ENCODE data around the gene TEF.
A peak's percentile ranks its signal among the peaks of the same experiment; 100 is the strongest.

The TEF gene

DNA sequence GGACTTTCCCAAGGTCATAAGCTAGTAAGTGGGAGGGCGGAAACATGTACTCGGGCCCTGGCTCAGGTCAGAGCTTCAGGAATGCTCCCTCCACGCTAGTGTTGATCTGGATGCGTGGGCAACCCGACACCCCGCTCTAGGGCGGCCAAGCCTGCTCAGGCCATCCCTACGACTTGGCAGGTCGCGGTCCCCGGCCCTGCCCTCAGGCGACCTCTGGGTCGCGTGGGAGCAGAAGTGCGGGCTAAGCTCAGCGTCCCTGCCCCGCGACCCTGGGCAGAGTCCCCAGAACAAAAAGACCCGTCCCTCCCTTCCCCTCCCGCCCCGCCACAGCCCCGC lies 781 bp upstream of the TEF start:
- TF ChIP-seq, protein P1, sequence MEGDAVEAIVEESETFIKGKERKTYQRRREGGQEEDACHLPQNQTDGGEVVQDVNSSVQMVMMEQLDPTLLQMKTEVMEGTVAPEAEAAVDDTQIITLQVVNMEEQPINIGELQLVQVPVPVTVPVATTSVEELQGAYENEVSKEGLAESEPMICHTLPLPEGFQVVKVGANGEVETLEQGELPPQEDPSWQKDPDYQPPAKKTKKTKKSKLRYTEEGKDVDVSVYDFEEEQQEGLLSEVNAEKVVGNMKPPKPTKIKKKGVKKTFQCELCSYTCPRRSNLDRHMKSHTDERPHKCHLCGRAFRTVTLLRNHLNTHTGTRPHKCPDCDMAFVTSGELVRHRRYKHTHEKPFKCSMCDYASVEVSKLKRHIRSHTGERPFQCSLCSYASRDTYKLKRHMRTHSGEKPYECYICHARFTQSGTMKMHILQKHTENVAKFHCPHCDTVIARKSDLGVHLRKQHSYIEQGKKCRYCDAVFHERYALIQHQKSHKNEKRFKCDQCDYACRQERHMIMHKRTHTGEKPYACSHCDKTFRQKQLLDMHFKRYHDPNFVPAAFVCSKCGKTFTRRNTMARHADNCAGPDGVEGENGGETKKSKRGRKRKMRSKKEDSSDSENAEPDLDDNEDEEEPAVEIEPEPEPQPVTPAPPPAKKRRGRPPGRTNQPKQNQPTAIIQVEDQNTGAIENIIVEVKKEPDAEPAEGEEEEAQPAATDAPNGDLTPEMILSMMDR (conservative IDR thresholded peaks at IDR 0.05; ENCODE audit: low read depth, low read length): no peak
- DNase-seq (ENCODE audit: low read depth): peak; percentile 96
- H3K4me3 ChIP-seq (ENCODE audit: low read depth, low read length): peak overlapping the region; percentile 61

DNA sequence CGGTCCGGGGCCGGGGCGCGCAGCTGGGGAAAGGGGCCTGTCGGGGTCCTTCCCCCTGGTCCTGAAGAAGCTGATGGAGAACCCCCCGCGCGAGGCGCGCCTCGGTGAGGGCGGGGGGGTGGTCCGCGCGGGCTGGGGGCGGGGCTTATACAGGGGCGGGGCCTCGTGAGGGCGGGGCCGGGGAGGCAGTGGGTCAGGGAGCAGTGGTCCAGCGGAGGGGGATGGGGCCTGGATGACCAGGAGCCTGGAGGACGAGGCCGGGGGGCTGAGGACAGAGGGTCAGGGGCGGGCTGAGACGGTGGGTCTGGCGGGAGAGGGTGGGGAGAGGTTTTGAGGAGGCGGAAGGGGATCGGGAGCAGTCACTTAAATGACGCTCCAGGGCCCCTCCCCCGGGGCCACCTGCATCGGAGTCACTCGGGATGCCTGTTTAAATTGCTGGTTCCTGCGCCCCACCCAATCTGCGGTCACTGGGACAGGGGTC lies 396 bp downstream of the TEF start:
- peak overlapping the region; percentile 70 for H3K4me3 ChIP-seq (ENCODE audit: low read depth, low read length)
- TF ChIP-seq, protein P1 (conservative IDR thresholded peaks at IDR 0.05; ENCODE audit: low read depth, low read length): no peak
- DNase-seq (ENCODE audit: low read depth): peak; percentile 47

DNA sequence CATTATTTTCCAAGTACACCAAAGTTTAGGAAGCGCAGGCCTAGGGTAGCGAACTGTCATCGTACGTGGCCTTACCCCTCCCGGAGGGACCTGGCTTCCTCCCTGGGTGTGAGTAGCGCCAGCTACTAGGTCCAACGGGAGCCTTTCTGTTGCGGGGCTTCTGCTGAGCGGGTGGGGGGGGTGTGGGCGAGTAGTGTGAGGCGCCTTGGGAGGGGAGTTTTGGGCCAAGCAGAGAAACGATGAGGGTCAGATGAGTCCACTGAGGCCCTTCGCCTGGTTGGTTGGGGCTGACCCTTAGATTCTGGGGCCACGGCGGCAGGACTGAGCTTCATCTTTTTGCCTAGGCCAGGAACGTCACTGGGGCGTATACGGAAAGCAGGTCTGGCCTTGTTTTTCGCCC lies 868 bp downstream of the TEF start:
- TF ChIP-seq, protein P1 (conservative IDR thresholded peaks at IDR 0.05; ENCODE audit: low read depth, low read length): no peak
- peak overlapping the region; percentile 70 for H3K4me3 ChIP-seq (ENCODE audit: low read depth, low read length)
- no peak for DNase-seq (ENCODE audit: low read depth)

DNA sequence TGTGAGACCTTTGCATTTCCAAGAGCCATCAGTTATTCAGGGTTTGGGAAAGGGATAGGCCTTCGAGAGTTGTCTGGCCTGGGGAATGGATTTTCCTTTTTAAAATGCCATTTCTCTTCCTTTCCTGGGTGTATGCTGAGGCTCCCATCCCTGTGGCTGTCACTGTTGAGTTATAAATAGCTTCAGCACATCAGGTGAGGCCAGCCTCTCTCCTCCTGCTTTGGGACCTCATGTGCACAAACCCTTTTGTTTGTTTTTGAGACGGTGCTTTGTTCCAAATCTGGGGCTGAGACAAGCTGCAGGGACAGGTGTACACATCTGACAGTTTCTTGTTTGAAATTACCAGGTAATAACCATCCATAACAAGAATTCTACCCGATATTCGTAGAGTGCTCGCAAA lies 1.3 kb downstream of the TEF start:
- H3K4me3 ChIP-seq (ENCODE audit: low read depth, low read length): no peak overlapping the region
- DNase-seq (ENCODE audit: low read depth): no peak
- TF ChIP-seq, protein P1 (conservative IDR thresholded peaks at IDR 0.05; ENCODE audit: low read depth, low read length): no peak

DNA sequence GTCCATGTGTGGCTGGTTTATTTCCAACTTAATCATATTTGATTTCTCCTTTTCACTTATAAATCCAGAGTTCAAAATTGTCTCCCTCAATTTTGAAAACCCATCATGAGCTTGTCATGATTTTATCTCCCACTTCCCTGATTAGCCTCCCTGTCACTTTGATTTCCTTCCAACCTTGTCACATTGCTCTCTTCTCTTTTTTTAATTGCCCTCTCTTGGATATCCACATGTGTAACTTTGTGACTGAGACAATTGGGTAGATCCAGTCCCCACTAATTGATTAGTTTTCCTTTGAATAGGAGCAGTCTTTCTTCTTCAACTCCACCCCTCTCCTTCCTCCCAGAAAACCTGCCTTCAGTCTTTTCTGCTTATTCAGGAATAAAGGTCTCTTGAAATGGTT lies 2.4 kb downstream of the TEF start:
- TF ChIP-seq, protein P1 (conservative IDR thresholded peaks at IDR 0.05; ENCODE audit: low read depth, low read length): no peak
- DNase-seq (ENCODE audit: low read depth): no peak

DNA sequence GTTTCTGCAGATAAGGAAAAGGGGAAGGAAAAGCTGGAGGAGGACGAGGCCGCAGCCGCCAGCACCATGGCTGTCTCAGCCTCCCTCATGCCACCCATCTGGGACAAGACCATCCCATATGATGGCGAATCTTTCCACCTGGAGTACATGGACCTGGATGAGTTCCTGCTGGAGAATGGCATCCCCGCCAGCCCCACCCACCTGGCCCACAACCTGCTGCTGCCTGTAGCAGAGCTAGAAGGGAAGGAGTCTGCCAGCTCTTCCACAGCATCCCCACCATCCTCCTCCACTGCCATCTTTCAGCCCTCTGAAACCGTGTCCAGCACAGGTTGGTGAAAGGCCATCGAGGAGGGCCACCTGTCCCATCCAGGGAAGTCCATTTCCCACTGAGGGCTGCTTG lies 5.6 kb downstream of the TEF start:
- no peak for DNase-seq (ENCODE audit: low read depth)
- H3K4me3 ChIP-seq (ENCODE audit: low read depth, low read length): no peak overlapping the region
- TF ChIP-seq, protein P1 (conservative IDR thresholded peaks at IDR 0.05; ENCODE audit: low read depth, low read length): no peak

More for the DNA sequence above, 2.4 kb downstream of the TEF start:
- no peak overlapping the region for H3K4me3 ChIP-seq (ENCODE audit: low read depth, low read length)

DNA sequence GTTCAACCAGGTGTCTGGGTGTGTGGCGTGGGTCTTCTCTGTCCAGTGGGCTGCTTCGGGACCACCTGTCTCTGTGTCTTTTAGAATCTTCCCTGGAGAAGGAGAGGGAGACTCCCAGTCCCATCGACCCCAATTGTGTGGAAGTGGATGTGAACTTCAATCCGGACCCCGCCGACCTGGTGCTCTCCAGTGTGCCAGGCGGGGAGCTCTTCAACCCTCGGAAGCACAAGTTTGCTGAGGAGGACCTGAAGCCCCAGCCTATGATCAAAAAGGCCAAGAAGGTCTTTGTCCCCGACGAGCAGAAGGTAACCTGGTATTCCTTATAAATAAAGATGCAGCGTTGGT lies 12.2 kb downstream of the TEF start:
- TF ChIP-seq, protein P1 (conservative IDR thresholded peaks at IDR 0.05; ENCODE audit: low read depth, low read length): no peak
- no peak for DNase-seq (ENCODE audit: low read depth)
- no peak overlapping the region for H3K4me3 ChIP-seq (ENCODE audit: low read depth, low read length)
